ENCODE data around the gene PLEKHS1. TPM values are rescaled to one million over a fixed set of nuclear protein-coding genes. Genes with fewer than 3 reads are reported as not detected.

The PLEKHS1 gene
- total RNA-seq (2014; rRNA removed; shearing (Covaris generic)), result 0.03 TPM in 1 of 2 replicates, not detected in the other

DNA sequence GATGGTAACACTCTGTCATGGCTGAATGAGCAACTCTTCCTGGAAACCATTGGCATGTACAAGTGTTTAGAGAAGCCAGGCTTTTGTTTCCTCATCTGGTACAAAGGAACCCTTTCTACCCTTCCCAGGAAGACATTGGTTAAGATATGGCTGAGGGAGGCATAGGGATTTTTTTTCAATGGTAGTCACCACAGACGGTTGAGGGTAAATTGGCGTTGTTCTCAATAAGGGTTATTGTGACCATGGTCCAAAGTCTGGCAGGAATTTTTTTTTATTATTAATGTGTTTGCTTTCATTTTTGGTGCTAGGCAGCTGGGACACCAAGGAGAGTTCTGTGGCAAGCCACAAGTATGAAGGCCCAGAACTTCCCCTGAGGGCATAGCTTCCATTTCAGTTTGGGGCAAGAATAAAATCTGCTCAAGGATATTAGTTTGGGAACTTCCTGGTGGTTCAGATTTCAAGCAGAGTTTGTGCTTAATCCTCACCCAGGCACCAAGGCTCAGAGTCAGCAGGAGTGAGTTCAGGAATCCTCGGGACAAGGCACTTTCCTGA lies at the start of gene PLEKHS1:
Gene PLEKHS1 (plus strand): TSS at position 502 of the 552 bp plus-strand sequence. CDS start 3,596 bp downstream, outside the sequence.
- no peak within 1 kb of the TSS for H3K27ac ChIP-seq
- peak in 1 of 2 experiments; percentile 26 for DNase-seq (ENCODE audit: low read depth in 1 of 2, low spot score in 2 of 2)

DNA sequence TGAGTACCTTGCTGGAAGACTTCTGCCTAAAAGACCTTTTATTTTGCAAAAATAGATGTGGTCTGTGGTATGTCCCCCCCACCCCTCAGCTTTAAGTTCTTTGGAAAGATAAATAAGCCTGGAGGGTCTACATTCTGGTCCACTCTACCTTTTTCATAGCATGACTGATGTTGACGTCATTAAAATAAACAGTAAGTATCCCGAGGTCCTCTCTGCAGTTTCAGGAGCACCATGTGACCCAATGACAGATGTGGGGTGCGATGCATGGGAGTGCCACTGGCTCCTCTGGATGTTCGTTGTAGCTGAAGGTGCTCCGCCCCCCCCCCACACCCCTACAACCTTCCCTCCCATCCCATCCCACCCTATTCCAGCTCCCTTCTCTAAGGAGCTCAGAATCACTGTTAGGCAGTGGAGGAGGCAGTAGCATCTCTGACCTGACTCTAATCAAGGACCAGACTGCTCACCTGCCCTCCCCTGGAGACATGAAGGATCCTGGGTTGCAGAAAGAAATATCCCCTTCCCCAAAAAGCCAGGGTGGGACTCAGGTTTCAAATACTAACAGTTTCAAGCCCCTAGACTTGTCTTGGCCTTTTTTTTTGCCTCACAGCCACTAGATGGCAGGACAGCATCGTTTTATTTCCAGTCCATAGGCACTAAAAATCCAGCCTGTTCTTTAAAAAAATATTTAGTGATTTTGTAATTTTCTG lies 46.7 kb upstream of the PLEKHS1 start:
- Histone ChIP-seq H3K9me3 (replicated peaks) (no peaks in the 10 kb centered on the region), H3K27me3 (replicated peaks) (no peaks in the 10 kb centered on the region), H3K27ac (no peak overlapping the region), H3K4me3 (no peak overlapping the region), H3K36me3 (peaks cover 38% of the 10 kb centered on the region), H3K4me1 (replicated peaks) (peaks cover 15% of the 10 kb centered on the region)
- peak in 1 of 2 experiments; percentile 32 for DNase-seq (ENCODE audit: low read depth in 1 of 2, low spot score in 2 of 2)

More for the DNA sequence above, at the start of gene PLEKHS1:
- peaks cover 5% of the 10 kb centered on the region for H3K4me1 ChIP-seq (replicated peaks)
- no peaks in the 10 kb centered on the region for H3K36me3 ChIP-seq
- H3K9me3 ChIP-seq (replicated peaks), result no peaks in the 10 kb centered on the region
- H3K4me3 ChIP-seq, result no peak within 1 kb of the TSS
- H3K27me3 ChIP-seq (replicated peaks), result no peaks in the 10 kb centered on the region

GRCh38 chr10:113705344-113705652 lies 46.2 kb upstream of the PLEKHS1 start:
- no peak overlapping the region for H3K4me3 ChIP-seq
- H3K27ac ChIP-seq, result no peak overlapping the region
- DNase-seq (ENCODE audit: low read depth in 1 of 2, low spot score in 2 of 2), result no peak
- H3K36me3 ChIP-seq, result peaks cover 38% of the 10 kb centered on the region
- H3K9me3 ChIP-seq (replicated peaks), result no peaks in the 10 kb centered on the region
- H3K27me3 ChIP-seq (replicated peaks), result no peaks in the 10 kb centered on the region
- H3K4me1 ChIP-seq (replicated peaks), result peaks cover 20% of the 10 kb centered on the region

- Histone ChIP-seq H3K27me3 (replicated peaks) (no peaks in the 10 kb centered on the region), H3K4me1 (replicated peaks) (peaks cover 20% of the 10 kb centered on the region), H3K36me3 (peaks cover 34% of the 10 kb centered on the region), H3K4me3 (no peak overlapping the region), H3K27ac (no peak overlapping the region), H3K9me3 (replicated peaks) (no peaks in the 10 kb centered on the region)
- no peak for DNase-seq (ENCODE audit: low read depth in 1 of 2, low spot score in 2 of 2)
Measured at GRCh38 chr10:113706623-113707022, 44.9 kb upstream of the PLEKHS1 start.

DNA sequence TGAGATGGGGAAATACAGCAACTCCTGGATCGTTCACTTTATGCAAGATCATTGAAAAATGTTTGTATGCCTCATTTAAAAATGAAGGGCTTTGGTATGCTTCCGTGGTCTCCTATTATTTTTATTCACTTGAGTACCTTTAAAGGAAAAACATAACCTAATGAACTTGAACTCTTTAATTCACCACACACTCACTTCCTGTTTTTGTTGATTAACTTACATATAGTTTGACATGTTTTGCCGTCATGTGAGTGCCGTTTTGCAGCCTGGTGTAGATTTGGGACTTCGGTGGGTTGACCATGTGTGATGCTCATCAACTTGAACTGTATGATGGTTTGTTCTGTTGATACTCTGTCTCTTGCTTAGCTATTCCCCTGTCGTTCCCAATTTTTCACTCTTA lies 42.8 kb upstream of the PLEKHS1 start:
- H3K9me3 ChIP-seq (replicated peaks), result no peaks in the 10 kb centered on the region
- H3K36me3 ChIP-seq, result peaks cover 27% of the 10 kb centered on the region
- H3K4me1 ChIP-seq (replicated peaks), result peaks cover 20% of the 10 kb centered on the region
- no peaks in the 10 kb centered on the region for H3K27me3 ChIP-seq (replicated peaks)
- no peak for DNase-seq (ENCODE audit: low read depth in 1 of 2, low spot score in 2 of 2)
- no peak overlapping the region for H3K27ac ChIP-seq
- no peak overlapping the region for H3K4me3 ChIP-seq

- Histone ChIP-seq H3K4me3 (no peak overlapping the region), H3K9me3 (replicated peaks) (no peaks in the 10 kb centered on the region), H3K36me3 (peaks cover 23% of the 10 kb centered on the region), H3K4me1 (replicated peaks) (peaks cover 20% of the 10 kb centered on the region), H3K27me3 (replicated peaks) (no peaks in the 10 kb centered on the region), H3K27ac (peak overlapping the region; percentile 23; the same call in 1 of the 2 replicates)
- peak; percentile 56 to 76 for DNase-seq (ENCODE audit: low read depth in 1 of 2, low spot score in 2 of 2)
Measured at GRCh38 chr10:113709221-113709838, 42.2 kb upstream of the PLEKHS1 start.

GRCh38 chr10:113711142-113711541 lies 40.3 kb upstream of the PLEKHS1 start:
- DNase-seq (ENCODE audit: low read depth in 1 of 2, low spot score in 2 of 2), result no peak
- Histone ChIP-seq H3K4me3 (no peak overlapping the region), H3K27ac (no peak overlapping the region), H3K27me3 (replicated peaks) (no peaks in the 10 kb centered on the region), H3K36me3 (peaks cover 21% of the 10 kb centered on the region), H3K4me1 (replicated peaks) (peaks cover 20% of the 10 kb centered on the region), H3K9me3 (replicated peaks) (no peaks in the 10 kb centered on the region)

DNA sequence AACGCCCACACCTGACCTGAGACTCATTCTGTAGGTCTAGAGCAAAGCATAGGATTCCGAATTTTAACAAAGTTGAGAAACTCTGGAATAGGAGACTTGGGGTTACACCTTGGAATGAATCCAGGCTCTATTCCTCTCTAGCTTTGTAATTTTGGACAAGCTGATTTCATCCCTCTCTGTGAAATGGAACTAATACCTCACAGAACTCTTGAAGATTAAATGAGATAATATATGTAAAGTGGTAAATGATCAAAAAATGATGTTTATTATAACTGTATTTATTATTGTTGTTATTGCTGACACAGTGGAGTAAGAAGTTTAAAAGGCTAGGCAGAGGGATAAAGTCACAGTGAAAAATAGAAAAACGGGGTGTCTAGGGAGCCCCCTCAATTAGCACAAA lies 39.5 kb upstream of the PLEKHS1 start:
- Histone ChIP-seq H3K27me3 (replicated peaks) (no peaks in the 10 kb centered on the region), H3K4me3 (no peak overlapping the region), H3K27ac (no peak overlapping the region), H3K4me1 (replicated peaks) (peaks cover 20% of the 10 kb centered on the region), H3K36me3 (peaks cover 24% of the 10 kb centered on the region), H3K9me3 (replicated peaks) (no peaks in the 10 kb centered on the region)
- no peak for DNase-seq (ENCODE audit: low read depth in 1 of 2, low spot score in 2 of 2)

GRCh38 chr10:113712755-113713639 lies 38.5 kb upstream of the PLEKHS1 start:
- H3K4me1 ChIP-seq (replicated peaks), result peaks cover 20% of the 10 kb centered on the region
- H3K36me3 ChIP-seq, result peaks cover 26% of the 10 kb centered on the region
- DNase-seq (ENCODE audit: low read depth in 1 of 2, low spot score in 2 of 2), result no peak
- no peaks in the 10 kb centered on the region for H3K9me3 ChIP-seq (replicated peaks)
- no peak overlapping the region for H3K27ac ChIP-seq
- no peaks in the 10 kb centered on the region for H3K27me3 ChIP-seq (replicated peaks)
- H3K4me3 ChIP-seq, result no peak overlapping the region

DNA sequence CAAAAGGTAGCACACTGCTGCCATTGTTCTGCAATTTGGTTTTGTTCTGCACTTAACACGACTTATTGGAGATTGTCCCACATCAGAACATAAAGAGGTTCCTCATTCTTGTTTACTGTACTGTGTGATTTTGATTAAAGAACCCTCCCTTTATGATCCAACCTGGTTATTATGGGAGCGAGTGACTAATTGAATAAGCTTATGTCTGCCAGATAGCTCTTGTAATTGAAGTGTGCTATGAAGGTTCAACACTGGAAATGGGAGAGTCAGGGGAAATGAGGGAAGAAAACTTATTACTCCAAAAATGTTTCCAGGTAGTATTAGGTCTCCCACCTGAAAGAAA lies 37.9 kb upstream of the PLEKHS1 start:
- no peak for DNase-seq (ENCODE audit: low read depth in 1 of 2, low spot score in 2 of 2)
- H3K9me3 ChIP-seq (replicated peaks), result no peaks in the 10 kb centered on the region
- no peak overlapping the region for H3K27ac ChIP-seq
- no peak overlapping the region for H3K4me3 ChIP-seq
- peaks cover 23% of the 10 kb centered on the region for H3K36me3 ChIP-seq
- H3K4me1 ChIP-seq (replicated peaks), result peaks cover 17% of the 10 kb centered on the region
- H3K27me3 ChIP-seq (replicated peaks), result no peaks in the 10 kb centered on the region

GRCh38 chr10:113716109-113716910 lies 35.2 kb upstream of the PLEKHS1 start:
- no peaks in the 10 kb centered on the region for H3K4me1 ChIP-seq (replicated peaks)
- H3K27me3 ChIP-seq (replicated peaks), result no peaks in the 10 kb centered on the region
- no peak for DNase-seq (ENCODE audit: low read depth in 1 of 2, low spot score in 2 of 2)
- no peak overlapping the region for H3K27ac ChIP-seq
- no peak overlapping the region for H3K4me3 ChIP-seq
- H3K9me3 ChIP-seq (replicated peaks), result no peaks in the 10 kb centered on the region
- peaks cover 27% of the 10 kb centered on the region for H3K36me3 ChIP-seq

DNA sequence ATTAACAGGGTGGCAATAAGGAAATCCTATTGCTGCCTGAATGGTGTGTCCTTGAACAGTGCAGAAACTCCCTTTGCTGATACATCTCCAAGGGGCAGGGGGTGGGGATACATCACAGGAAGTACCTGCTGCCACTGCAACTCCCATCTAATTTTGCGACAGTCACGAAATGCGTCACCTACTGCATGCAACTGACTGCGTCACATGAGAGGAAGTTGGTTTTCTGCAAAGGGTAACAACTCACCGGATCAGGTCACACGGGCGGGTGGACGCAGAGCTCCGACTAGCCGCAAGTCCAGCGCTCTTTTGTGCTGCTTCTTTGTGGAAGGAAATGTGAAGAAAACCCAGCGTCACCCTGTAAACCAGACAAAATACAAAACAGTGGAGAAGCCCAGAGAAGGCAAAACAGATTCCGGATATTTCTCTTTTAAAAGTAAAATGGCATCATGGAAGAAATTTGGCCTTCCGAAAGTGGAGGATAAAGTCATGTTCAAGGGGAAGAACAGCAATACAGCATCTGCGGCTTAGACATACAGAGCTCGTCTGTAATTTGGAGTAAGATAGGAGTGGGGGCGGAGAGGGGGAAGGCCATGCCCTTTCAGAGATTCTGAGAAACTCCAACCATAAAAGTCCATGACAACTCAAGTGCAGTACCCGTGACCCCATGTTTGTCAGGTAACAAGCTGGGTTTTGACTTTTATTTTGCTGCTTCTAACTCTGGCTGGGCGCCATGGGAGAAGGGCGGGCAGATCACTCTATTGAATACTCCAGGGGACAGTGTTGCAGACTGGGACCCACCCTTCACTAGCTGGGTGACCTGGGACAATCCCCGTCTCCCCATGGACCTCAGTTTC lies 32.3 kb upstream of the PLEKHS1 start:
- no peak overlapping the region for H3K4me3 ChIP-seq
- no peaks in the 10 kb centered on the region for H3K9me3 ChIP-seq (replicated peaks)
- H3K27ac ChIP-seq, result no peak overlapping the region
- H3K27me3 ChIP-seq (replicated peaks), result no peaks in the 10 kb centered on the region
- no peaks in the 10 kb centered on the region for H3K4me1 ChIP-seq (replicated peaks)
- DNase-seq (ENCODE audit: low read depth in 1 of 2, low spot score in 2 of 2), result no peak
- peaks cover 34% of the 10 kb centered on the region for H3K36me3 ChIP-seq

All from SJSA1 (cell line).